Uterus (tissue), 4 donors: ENCODE data around the gene NXN. TPM values are rescaled to one million over a fixed set of nuclear protein-coding genes. Genes with fewer than 3 reads are reported as not detected.
A peak's percentile ranks its signal among the peaks of the same experiment; 100 is the strongest.

Experiments
- DNase-seq, 2 donors: peaks; one replicate each; pipeline ENCODE4 v3.0.0-alpha.2; 2019 to 2020
- H3K27ac ChIP-seq, 2 donors: fragments of 200-600 bp; sonication (generic); 1 replicate in 1 of 2; 2 replicates in 1 of 2; pipeline ENCODE4 v1.5.1; 2016 to 2018
- H3K27me3 ChIP-seq, 2 donors: fragments of 200-600 bp; sonication (generic); one replicate each; pipeline ENCODE4 v1.5.1; 2018 to 2019; ENCODE audit warnings: control low read depth in 1 of 2
- H3K36me3 ChIP-seq, 2 donors: fragments of 200-600 bp; sonication (generic); one replicate each; pipeline ENCODE4 v1.5.1; 2019; ENCODE audit warnings: control low read depth in 1 of 2
- H3K4me1 ChIP-seq, 2 donors: fragments of 200-600 bp; sonication (generic); one replicate each; pipeline ENCODE4 v1.5.1; 2018 to 2019; ENCODE audit warnings: control low read depth in 1 of 2
- H3K4me3 ChIP-seq, 2 donors: fragments of 200-600 bp; sonication (generic); 1 replicate in 1 of 2; 2 replicates in 1 of 2; pipeline ENCODE4 v1.5.1; 2018 to 2019; ENCODE audit warnings: mild to moderate bottlenecking in 1 of 2
- H3K9me3 ChIP-seq, 2 donors: fragments of 200-600 bp; sonication (generic); one replicate each; pipeline ENCODE4 v1.5.1; 2019; ENCODE audit warnings: control low read depth in 1 of 2
- POLR2A ChIP-seq, 2 donors: fragments of 450-650 bp; IDR thresholded peaks; one replicate each; pipeline ENCODE4 v1.6.1; 2016; ENCODE audit warnings: antibody characterized with exemption in 2 of 2, mild to moderate bottlenecking in 1 of 2, moderate library complexity in 1 of 2
- intact Hi-C: fragments of 100-400 bp; cut with DNase I; formaldehyde crosslinking; loops from one replicate; pipeline ENCODE4 v1.15.1; 2023; ENCODE audit warnings: low total_unique reads
- total RNA-seq, 4 donors: library from RNA; depleted of rRNA in 3 of 4; stranded (reverse); fragments of >200 nt in 3 of 4; gene quantifications; one replicate each; pipeline versions ENCODE4 v1.1.0 to v1.2.4, GENCODE V29; 2014 to 2023
- TF ChIP-seq, protein P1 (sequence below), 4 experiments: fragments of 200-600 bp in 2 of 4; fragments of 450-650 bp in 2 of 4; sonication (generic) in 2 of 4; IDR thresholded peaks; one replicate each; pipeline ENCODE4 v1.5.1; 2016 to 2019; ENCODE audit warnings: antibody characterized with exemption in 4 of 4, mild to moderate bottlenecking in 2 of 4, moderate library complexity in 1 of 4
- donor health status: DM: yes; HTN: yes; CAD: no.

Gene NXN
- total RNA-seq, 4 donors from 2014 or later = 6.5 to 99.0 (median 49.9) TPM

DNA sequence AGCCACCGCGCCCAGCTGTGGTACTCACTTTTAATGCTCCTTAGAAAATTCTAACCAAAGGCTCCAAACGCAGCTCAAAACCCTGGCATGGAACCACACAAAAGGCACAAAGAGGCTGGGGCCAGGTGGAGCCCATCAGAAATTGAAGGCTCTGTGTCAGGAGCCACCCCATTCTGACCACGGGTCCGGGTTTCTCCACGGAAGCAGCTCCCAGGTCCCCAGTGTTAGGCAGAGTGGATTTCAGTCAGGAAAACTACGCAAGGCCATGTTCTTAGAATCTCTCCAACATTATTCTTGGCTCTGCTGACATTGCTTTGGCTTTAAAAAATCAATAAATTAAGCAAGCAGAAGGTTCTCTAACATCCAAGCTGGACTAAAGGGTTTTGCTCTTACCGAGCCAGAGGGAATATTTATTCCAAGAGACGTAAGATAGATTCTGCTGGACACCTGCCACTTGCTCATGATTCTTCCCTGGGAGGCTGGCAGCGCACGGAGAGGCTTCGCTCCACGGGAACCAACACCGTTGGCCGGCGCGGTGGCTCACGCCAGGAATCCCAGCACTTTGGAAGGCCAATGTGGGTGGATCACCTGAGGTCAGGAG is 93.5 kb downstream of the NXN start:
- Histone ChIP-seq H3K27ac (peak overlapping the region; percentile 86 to 92), H3K4me3 (no peak overlapping the region), H3K4me1 (peaks cover 6 to 19% of the 10 kb centered on the region in 2 donors), H3K36me3 (no peaks in the 10 kb centered on the region), H3K27me3 (no peaks in the 10 kb centered on the region), H3K9me3 (no peaks in the 10 kb centered on the region)
- intact Hi-C loops = loop anchor here (10.0 kb wide), 1 partner anchor 89 kb away; the partner anchor contains the start of gene NXN
- peak; percentile 86 to 91 for DNase-seq
- TF ChIP-seq, protein P1, sequence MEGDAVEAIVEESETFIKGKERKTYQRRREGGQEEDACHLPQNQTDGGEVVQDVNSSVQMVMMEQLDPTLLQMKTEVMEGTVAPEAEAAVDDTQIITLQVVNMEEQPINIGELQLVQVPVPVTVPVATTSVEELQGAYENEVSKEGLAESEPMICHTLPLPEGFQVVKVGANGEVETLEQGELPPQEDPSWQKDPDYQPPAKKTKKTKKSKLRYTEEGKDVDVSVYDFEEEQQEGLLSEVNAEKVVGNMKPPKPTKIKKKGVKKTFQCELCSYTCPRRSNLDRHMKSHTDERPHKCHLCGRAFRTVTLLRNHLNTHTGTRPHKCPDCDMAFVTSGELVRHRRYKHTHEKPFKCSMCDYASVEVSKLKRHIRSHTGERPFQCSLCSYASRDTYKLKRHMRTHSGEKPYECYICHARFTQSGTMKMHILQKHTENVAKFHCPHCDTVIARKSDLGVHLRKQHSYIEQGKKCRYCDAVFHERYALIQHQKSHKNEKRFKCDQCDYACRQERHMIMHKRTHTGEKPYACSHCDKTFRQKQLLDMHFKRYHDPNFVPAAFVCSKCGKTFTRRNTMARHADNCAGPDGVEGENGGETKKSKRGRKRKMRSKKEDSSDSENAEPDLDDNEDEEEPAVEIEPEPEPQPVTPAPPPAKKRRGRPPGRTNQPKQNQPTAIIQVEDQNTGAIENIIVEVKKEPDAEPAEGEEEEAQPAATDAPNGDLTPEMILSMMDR (IDR thresholded peaks at IDR 0.05) = no peak
- TF ChIP-seq POLR2A (IDR thresholded peaks at IDR 0.05) = no peak

GRCh38 chr17:883586-883962 is 96.0 kb downstream of the NXN start:
- no peaks in the 10 kb centered on the region for H3K27me3 ChIP-seq
- intact Hi-C loops = loop anchor here (10.0 kb wide), 1 partner anchor 91 kb away; the partner anchor contains the start of gene NXN
- no peak for TF ChIP-seq POLR2A (IDR thresholded peaks at IDR 0.05)
- TF ChIP-seq, protein P1 (IDR thresholded peaks at IDR 0.05) = no peak
- no peak overlapping the region for H3K4me3 ChIP-seq
- H3K4me1 ChIP-seq = peaks cover 18 to 29% of the 10 kb centered on the region in 2 donors
- H3K9me3 ChIP-seq = no peaks in the 10 kb centered on the region
- H3K27ac ChIP-seq = peak overlapping the region; percentile 86 to 92
- no peaks in the 10 kb centered on the region for H3K36me3 ChIP-seq
- DNase-seq = no peak

DNA sequence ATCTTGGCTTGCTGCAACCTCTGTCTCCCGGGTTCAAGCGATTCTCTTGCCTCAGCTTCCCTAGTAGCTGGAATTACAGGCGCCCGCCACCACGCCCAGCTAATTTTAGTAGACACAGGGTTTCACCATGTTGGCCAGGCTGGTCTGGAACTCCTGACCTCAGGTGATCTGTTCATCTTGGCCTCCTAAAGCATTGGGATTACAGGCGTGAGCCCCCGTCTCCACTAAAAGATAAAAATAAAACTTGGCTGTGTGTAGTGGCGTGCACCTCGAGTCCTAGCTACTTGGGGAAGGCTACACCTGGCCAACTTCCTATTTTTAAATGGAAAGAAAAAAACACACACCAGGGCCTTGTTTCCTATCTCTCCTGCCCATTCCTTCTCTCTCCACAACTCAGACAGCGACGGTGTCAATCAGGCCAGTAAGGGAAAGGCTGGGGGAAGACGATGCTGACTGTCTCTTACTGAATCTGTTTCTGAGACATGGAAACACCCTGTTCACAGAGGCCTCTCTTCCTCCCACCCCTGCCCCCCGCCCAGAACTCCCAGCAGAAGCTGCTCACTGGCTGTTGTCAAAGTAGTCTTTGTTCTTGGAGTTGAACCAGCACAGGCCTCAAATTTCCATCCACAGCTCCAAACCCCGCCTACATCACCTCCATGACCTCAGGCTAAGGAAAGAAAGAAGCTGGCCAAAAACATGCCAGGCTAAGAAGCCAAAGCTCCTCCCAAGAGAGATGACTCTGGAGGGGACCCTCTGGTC is 96.6 kb downstream of the NXN start:
- H3K4me1 ChIP-seq = peaks cover 18 to 29% of the 10 kb centered on the region in 2 donors
- no peaks in the 10 kb centered on the region for H3K27me3 ChIP-seq
- intact Hi-C loops = loop anchor here (10.0 kb wide), 1 partner anchor 92 kb away; the partner anchor contains the start of gene NXN
- TF ChIP-seq, protein P1 (IDR thresholded peaks at IDR 0.05) = no peak
- peak in 1 of 2 donors; percentile 50 for TF ChIP-seq POLR2A (IDR thresholded peaks at IDR 0.05)
- DNase-seq = peak; percentile 82 to 84
- H3K4me3 ChIP-seq = no peak overlapping the region
- H3K9me3 ChIP-seq = no peaks in the 10 kb centered on the region
- H3K27ac ChIP-seq = peak overlapping the region; percentile 86 to 92
- no peaks in the 10 kb centered on the region for H3K36me3 ChIP-seq

DNA sequence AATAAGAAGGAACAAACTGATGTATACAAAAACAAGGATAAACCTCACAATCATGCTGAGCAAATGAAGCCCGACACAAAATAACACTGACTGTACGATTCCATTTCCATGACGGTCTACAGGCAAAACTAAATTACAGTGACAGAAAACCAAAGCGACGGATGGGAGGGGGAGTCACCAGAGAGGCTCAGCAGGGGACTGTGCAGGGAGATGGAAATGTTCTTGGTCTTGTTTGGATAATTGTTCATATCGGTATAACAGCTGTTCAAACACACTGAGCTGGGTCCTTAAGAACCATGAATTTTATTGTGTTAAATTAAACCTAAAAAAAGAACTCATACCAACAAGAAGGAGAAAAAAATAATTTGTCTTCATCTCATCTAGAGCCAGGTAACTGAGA is 97.8 kb downstream of the NXN start:
- H3K36me3 ChIP-seq = no peaks in the 10 kb centered on the region
- TF ChIP-seq, protein P1 (IDR thresholded peaks at IDR 0.05) = no peak
- TF ChIP-seq POLR2A (IDR thresholded peaks at IDR 0.05) = no peak
- H3K27me3 ChIP-seq = no peaks in the 10 kb centered on the region
- intact Hi-C loops = loop anchor here (10.0 kb wide), 1 partner anchor 93 kb away; the partner anchor contains the start of gene NXN
- no peak overlapping the region for H3K4me3 ChIP-seq
- H3K27ac ChIP-seq = peak overlapping the region; percentile 86 to 92
- no peak for DNase-seq
- H3K4me1 ChIP-seq = peaks cover 18 to 29% of the 10 kb centered on the region in 2 donors
- no peaks in the 10 kb centered on the region for H3K9me3 ChIP-seq
